IPS-20b (cell line): ENCODE results near the gene TRIM51.

Experiments
- H3K27ac ChIP-seq: one replicate; pipeline ENCODE4 v1.5.1; 2013; ENCODE audit warnings: low read length
- H3K27me3 ChIP-seq: 2 replicates; pipeline ENCODE4 v1.6.1; 2013; ENCODE audit warnings: mild to moderate bottlenecking, low read length, inconsistent platforms; ENCODE audit not compliant: insufficient read depth
- H3K36me3 ChIP-seq: 2 replicates; pipeline ENCODE4 v1.6.1; 2013; ENCODE audit warnings: low read depth, mild to moderate bottlenecking, inconsistent platforms, low read length, moderate library complexity; ENCODE audit not compliant: insufficient read depth
- H3K4me1 ChIP-seq: 2 replicates; pipeline ENCODE4 v1.6.1; 2013; ENCODE audit warnings: mild to moderate bottlenecking, control low read depth, inconsistent platforms, low read length, moderate library complexity; ENCODE audit not compliant: insufficient read depth
- H3K4me3 ChIP-seq: 2 replicates; pipeline ENCODE4 v1.5.1; 2013; ENCODE audit warnings: mild to moderate bottlenecking, low read length, inconsistent platforms
- H3K9ac ChIP-seq: 2 replicates; pipeline ENCODE4 v1.6.1; 2013; ENCODE audit warnings: low read depth, mild to moderate bottlenecking, inconsistent platforms, low read length, moderate library complexity
- H3K9me3 ChIP-seq: 2 replicates; pipeline ENCODE4 v1.6.1; 2013; ENCODE audit warnings: mild to moderate bottlenecking, low read depth, low read length, inconsistent platforms; ENCODE audit not compliant: insufficient read depth

The TRIM51 gene

GRCh38 chr11:55902308-55902707 is 19.2 kb downstream of the TRIM51 start:
- Histone ChIP-seq H3K4me3 (no peak overlapping the region), H3K27me3 (no peaks in the 10 kb centered on the region), H3K36me3 (no peaks in the 10 kb centered on the region), H3K9me3 (peaks cover 24% of the 10 kb centered on the region), H3K4me1 (no peaks in the 10 kb centered on the region), H3K27ac (no peak overlapping the region), H3K9ac (no peak overlapping the region)

- no peak within 1 kb of the TSS for H3K9ac ChIP-seq
- H3K27me3 ChIP-seq: no peaks in the 10 kb centered on the region
- no peaks in the 10 kb centered on the region for H3K36me3 ChIP-seq
- no peak within 1 kb of the TSS for H3K27ac ChIP-seq
- H3K4me1 ChIP-seq: no peaks in the 10 kb centered on the region
- H3K4me3 ChIP-seq: no peak within 1 kb of the TSS
- H3K9me3 ChIP-seq: peaks cover 3% of the 10 kb centered on the region; the same call in 1 of the 2 replicates
Measured at GRCh38 chr11:55914482-55914881, 31.4 kb downstream of the TRIM51 start, which contains the start of gene OR5W2. OR5W2 (minus strand) TSS chr11:55914582; CDS start chr11:55914582, 0 bp downstream.

- Histone ChIP-seq H3K27me3 (no peaks in the 10 kb centered on the region), H3K27ac (no peak overlapping the region), H3K4me3 (no peak overlapping the region), H3K4me1 (no peaks in the 10 kb centered on the region), H3K9ac (no peak overlapping the region), H3K36me3 (no peaks in the 10 kb centered on the region), H3K9me3 (peaks cover 7% of the 10 kb centered on the region)
Measured at GRCh38 chr11:55920537-55920936, 37.4 kb downstream of the TRIM51 start.

GRCh38 chr11:55936300-55936699 is 53.2 kb downstream of the TRIM51 start, which contains the start of gene OR5I1:
OR5I1 (minus strand) TSS chr11:55936400; CDS start chr11:55936400, 0 bp downstream.
- Histone ChIP-seq H3K9ac (no peak within 1 kb of the TSS), H3K9me3 (peaks cover 8% of the 10 kb centered on the region; the same call in 1 of the 2 replicates), H3K36me3 (no peaks in the 10 kb centered on the region), H3K4me1 (no peaks in the 10 kb centered on the region), H3K27ac (no peak within 1 kb of the TSS), H3K27me3 (no peaks in the 10 kb centered on the region), H3K4me3 (no peak within 1 kb of the TSS)
